HG03135 (cell line): ENCODE data around the gene CDH5.

Experiments
- ATAC-seq: cut with Tn5 transposase; IDR thresholded peaks from one replicate; pipeline ENCODE4 v1.9.1; 2021; ENCODE audit warnings: mild to moderate bottlenecking, moderate library complexity; ENCODE audit not compliant: unreplicated experiment

CDH5 gene

DNA sequence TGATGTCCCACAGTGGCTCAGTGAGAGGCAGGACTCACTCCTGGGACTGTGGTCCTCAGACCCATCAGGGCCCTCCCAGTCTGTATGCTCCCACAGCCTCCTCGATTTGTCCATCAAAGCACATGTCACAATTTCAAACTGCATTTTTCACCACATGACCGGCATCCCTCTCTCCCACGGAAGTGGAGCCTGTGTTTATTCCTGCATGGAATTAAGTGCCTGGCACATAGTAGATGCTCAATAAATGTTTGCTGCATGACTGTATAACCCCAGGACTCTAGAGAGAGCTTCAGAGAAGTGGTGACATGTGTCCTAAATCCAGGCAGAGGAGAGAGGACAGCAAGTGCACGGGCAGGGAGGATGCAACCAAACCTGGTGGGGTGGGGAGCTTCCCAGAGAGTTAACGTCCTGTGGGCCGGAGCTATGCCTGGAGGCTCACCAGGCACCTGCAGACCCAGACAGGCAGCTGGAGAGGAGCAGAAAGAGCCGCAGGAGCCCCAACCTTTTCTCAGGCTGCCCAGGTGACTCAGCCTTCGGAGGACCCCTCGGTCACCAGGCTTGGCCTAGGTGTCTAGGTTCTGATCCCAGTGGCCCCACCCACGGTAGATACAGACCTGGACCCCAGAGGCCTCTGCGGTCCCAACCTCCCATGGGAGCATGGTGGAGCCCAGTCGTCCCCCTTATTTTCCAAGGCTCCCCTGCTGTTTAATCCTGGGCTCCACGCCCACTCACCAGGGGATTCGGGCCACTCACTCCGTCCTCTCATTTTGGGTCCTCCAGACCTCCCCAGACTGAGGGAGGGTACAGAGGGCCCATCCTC lies 5.8 kb downstream of the CDH5 start:
- no peak for ATAC-seq

DNA sequence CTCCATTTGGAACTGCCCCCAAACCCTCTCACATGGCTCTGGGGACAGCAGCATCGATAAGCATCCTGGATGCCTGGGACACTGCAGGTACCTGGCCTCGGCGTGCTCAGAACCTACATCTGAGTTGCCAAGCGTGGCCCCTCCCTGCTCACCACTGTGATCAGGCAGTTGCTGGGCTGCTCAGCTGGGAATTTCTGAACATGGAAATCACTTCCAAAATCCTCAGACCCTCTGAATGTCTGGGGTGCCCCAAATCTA lies 6.3 kb downstream of the CDH5 start:
- ATAC-seq = no peak

DNA sequence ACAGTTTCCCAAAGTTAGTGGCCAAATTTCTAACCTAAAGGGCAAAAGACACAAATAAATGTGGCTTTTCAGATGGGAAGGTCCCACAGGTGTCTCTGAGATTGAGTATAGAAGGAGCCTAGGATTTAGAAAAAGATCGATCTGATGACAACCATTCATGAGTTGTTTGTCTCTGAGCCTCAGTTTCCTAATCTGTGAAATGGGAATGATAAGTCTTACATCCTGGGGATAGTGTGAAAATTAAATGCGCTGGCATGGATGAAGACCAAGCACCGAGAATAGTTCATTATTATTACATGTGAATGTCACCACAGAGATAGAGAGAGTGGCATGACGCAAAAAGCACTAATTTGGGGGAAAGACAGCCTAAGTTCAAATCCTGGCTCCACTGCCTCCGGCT lies 7.2 kb downstream of the CDH5 start:
- no peak for ATAC-seq

DNA sequence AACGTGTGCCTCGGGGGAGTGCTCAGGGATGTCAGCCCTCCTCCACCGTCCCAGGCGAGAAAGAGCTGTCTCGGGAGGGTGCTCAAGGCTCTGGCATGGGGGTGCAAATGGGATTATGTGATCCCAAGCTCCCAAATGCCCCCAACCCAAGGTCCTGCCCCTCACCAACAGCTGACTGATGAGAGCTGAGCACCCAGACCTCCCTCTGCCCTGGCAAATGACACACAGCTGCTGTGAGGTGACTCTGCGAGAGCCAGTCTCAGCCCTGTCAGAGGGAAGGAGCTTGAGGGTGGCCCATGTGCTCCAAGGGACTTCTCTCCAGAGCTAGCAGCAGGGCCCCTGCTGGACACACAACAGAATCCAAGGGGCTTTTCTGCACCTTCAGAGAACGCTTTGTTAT lies 7.7 kb downstream of the CDH5 start:
- no peak for ATAC-seq

DNA sequence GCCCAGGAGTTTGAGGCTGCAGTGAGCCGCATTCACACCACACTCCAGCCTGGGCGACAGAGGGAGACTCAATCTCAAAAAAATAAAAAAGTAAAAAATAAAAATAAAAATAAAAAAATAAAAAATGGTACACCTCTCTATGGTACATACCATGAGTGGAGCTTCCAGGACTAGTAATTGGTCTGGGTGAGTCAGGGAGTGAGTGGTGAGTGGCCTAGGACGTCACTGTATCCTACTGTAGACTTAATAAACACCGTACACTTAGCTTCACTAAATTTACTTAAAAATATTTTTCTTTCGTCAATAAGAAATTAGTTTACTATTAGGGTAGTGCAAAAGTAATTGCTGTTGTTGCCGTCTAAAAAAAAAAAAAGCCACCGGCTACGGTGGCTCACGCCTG lies 9.0 kb downstream of the CDH5 start:
- ATAC-seq = no peak

DNA sequence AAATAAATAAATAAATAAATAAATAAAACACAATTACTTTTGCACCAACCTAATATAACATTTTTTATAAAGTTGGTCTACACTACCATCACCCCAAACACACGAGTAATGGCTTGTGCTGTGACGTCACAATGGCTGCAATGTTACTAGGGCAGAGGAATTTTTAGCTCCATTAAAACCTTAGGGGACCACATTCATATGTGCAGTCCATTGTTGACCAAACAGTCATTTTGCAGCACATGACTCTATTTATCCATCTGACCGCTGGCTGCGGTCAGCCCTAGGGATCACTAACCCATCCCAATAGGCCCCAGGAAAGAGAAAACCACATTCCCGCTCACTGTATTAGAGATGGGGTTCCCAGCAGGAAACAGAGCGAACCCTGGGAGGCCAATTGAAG lies 9.6 kb downstream of the CDH5 start:
- ATAC-seq = no peak

DNA sequence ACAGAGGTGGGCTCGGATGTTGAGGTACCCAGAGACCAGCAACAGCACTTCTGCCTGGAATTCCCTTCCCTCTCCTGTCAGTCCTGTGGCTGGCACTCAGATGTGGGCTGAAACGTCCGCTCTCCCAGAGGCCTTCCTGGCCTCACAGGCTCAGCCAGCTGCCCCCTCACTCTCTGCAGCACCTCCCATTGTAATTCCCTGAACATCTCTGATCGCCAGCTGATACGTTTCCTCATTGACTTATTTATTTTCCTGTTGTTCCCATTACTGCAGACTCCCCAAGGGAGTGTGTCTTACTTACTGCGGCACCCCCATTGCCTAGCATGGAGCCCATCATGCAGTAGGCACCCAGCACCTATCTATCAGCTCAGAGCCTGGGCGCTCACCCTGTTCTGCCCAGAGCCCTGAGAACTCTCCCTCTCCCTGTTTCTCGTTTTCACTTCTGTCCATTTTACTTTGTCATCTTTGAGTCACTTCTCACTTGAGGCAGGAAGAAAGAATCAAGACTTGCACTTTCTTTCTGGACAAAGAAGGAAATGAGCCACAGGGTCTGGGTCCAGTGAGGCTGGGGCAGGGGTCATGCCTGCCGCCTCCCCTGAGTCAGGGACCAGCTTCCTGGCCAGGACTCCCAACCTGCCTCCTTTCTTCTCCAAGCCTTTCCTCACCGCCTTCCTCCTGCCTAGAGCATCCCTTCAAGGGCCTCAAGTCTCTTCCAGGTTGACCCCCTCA lies 10.2 kb downstream of the CDH5 start:
- no peak for ATAC-seq

DNA sequence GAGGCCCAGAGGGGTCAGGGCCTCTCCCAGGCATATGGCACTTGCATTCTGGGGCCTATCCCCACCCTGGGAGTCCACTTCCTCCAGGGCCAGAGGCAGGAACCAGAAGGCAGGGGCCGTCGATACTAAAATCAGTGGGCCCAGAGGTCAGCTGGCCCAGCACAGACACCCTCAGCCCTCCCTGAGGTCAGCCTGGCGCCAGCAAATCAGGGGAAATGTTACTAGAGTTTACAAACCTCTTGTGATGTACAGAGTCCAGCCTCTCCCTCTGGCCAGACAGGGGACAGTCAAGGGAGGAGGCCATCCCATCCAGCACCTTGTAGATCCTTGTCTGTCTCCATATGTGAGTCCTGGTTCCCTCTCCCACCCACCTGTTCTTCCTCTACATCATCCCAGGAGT lies 10.8 kb downstream of the CDH5 start:
- no peak for ATAC-seq

DNA sequence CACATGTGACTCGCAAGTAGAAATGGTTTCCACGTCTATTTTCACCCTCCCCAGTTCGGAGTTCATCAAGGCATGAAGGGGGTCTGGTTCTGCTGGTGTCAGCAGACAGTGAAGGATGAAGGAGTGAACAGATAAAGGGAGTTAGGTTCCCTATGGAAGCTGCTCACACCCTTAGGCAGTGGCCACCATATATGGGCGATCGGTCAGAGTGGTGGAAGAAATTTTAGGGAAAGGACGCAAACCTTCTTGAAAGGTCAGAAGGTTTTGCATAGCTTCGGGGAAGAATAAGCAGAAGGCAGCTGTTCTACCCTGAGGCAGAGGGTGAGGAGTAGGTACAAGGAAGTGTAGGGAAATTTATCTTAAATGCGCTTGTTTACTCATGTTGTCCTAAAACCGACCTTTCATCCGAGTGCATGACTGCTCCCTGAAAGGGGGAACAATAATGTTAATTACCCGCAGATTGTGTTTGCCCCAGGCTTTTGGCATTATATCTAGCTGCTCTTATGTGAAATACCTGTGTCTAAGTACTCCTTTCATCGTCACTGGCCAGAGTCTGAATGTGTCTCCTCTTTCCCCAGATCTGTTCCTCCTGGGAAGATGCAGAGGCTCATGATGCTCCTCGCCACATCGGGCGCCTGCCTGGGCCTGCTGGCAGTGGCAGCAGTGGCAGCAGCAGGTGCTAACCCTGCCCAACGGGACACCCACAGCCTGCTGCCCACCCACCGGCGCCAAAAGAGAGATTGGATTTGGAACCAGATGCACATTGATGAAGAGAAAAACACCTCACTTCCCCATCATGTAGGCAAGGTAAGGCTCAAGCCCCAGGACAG lies 12.5 kb downstream of the CDH5 start:
- no peak for ATAC-seq

DNA sequence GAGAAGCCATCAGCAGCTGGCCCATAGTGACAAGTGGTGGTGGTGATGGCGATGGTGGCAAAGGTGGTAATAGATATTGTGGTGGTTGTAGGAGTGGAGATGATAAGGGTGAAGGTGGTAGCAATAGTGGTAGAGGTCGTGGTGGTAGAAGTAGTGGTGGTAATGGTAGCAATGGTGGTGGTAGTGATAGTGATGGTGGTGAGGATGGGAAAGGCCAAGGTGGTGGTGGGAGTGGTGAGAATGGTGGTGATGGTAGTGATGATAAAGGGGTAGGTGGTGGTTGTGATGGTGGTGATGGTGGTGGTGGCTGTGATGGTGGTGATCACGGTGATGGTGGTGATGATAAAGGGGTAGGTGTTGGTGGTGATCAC lies 13.1 kb downstream of the CDH5 start:
- no peak for ATAC-seq

DNA sequence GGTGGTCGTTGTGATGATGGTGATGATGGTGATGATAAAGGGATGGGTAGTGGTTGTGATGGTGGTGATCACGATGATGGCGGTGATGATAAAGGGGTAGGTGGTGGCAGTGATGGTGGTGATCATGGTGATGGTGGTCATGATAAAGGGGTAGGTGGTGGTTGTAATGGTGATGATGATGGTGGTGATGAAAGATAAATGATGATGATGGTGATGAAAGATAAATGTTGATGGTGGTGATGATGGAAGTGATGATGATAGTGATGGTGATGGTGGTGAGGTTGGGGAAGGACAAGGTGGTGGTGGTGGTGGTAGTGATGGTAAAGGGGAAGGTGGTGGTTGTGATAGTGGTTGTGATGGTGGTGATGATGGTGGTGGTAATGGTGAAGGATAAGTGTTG lies 13.9 kb downstream of the CDH5 start:
- no peak for ATAC-seq

DNA sequence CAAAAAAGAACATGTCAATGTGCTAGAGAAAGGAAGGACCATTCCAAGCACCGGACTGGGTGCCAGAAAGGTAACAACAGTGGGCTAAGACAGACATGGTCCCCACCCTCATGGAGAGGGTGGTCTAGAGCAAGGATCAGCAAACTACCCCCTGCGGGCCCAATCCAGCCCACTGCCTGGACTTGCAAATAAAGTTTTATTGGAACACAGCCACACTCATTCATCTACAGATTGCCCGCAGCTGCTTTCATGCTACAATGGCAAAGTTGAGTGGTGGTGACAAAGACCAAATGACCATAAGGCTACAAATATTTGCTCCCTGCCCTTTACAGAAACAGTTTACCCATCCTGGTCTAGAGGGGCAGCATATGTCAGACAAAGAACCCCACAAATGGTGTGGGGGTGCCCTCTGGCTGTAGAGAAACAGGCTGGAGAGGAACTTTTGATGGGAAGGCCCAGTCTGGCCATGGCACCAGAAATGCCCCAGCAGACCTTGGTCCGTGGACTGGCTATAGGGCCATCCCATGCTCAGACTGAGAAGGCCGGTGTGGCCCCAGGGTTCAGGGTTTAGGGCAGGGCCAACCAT lies 15.2 kb downstream of the CDH5 start:
- no peak for ATAC-seq

DNA sequence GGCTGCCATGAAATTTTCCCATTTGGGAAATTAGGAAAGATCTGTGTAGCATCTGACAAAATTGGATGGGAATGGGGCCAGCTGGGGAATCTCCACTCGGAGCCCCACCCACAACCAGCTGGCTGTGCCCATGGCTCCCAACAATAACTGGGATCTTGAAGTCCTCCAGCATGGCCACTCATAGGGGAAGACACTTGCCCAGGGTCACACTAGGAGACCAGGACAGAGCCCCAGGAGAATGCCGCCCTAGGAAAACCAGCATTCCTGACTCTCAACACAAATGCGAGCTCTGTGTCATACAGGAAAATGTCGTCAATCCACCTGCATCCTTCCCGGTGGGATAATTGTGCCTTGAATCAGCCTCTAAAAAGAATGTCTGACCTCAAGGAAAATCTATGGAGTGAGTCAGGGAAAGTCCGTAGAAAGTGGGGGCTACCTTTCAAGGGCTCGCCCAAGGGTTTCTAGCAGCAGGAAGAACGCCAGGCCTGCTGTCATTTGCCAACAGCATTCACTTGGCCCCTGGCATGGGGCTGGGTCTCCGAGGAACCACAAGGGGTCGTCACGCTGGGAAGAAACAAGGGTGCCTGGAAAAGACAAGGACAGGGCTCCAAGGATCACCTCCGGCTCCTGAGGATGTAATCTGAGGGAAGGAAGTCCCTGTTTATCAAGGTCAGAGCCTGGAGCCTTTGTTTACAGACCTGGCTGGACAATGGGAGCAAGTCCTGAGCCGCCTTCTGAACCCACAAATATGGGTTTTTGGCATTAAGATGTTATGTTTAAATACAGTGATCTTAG lies 15.9 kb downstream of the CDH5 start:
- no peak for ATAC-seq

DNA sequence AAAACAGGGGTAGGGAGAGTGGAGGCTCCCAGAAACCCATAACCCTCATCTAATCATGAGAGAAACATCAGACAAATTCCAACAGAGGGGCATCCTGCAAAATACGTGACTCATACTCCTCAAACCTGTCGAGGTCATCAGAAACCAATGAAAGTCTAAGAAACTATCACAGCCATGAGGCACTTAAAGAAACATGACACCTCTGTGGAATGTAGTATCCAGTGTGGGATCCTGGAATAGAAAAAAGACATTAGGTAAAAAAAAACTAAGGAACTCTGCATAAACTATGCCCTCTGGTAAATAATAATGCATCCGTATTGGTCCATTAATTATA lies 16.4 kb downstream of the CDH5 start:
- ATAC-seq = no peak

DNA sequence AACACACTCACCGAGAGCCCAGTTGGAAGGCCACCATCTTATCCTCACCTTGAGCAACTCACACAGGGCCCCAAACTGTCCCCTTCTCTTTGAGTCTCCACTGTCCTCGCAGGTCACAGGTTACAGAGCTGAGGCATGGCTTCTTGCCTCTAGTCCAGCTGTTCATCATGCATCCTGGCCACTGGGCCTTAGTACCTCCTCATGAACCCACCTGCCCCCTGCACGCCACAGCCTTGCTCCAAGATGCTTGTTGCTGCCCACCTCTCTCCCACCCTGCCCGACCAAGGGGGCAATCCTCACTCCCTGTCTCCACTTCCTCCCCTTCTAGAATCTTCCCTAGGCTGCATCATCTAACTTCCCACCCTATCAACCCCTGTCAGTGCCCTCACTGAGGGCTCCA lies 17.1 kb downstream of the CDH5 start:
- no peak for ATAC-seq

DNA sequence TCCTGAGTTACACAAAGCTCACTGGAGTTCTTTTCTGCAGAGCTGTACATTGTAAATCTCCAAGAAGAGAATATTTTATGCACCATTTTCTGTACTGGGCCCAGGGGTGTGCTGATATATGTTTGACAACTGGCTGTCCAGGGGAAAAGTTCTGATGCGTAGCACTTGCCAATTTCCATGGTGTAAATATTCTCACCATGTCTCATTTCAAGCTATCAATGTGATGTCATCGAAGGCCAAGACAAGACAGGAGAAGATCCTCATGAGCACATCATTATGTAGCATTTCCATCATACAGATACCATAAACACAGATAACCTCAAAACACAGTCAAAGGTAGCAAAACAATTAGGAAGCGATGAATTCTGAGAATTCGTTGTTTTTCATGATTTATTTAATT lies 18.9 kb downstream of the CDH5 start:
- no peak for ATAC-seq

DNA sequence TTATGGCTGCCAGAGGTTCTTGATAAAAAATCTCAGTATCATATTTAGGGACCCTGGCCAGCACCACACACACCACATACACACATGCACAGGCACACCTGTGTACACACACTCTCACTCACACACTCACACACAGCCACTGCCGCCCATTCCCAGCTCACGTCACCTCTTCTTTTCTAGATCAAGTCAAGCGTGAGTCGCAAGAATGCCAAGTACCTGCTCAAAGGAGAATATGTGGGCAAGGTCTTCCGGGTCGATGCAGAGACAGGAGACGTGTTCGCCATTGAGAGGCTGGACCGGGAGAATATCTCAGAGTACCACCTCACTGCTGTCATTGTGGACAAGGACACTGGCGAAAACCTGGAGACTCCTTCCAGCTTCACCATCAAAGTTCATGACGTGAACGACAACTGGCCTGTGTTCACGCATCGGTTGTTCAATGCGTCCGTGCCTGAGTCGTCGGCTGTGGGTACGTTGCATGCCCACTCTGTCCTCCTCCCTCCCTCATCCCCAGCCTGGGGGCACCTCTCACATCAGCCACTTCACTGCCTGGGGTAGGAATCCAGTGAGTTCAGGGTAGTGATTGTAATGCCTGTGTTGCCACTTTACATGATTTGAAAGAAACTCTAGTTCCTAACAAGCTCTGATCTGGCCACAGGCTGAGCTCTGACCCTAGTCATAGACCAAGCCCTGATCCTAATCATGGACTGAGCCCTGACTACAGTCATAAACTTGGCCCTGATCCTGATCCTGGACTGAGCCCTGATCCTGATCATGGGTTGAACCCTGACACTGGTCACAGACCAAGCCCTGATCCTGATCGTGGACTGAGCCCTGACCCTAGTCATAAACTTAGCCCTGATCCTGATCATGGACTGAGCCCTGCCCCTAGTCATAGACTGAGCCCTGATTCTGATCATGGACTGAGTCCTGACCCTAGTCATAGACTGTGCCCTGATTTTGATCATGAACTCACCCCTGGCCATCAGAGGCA lies 20.4 kb downstream of the CDH5 start:
- no peak for ATAC-seq

DNA sequence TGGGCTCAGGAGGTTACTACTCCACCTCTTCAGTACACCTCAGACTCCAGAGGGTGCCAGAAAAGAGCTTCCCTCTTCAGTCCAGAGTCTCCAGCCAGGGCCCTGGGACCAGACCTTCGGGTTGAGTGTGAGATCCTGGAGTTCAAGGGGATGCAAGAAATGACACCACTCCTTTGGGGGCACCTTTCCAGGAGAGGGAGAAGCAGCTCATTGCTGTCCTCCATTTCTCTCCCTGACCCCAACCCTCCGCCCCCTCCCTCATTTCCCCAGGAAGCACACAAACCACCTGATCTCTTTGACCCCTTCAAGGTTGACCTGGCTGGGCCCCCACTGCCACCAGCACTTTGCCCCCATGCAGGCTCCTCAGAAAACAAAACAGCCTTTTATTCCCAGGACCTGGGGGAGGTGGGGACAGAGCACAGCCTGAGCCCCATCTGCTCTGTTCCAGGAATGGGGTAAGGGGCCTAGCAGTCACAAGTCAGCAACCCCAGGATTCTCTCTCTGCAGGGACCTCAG lies 21.4 kb downstream of the CDH5 start:
- ATAC-seq = no peak

DNA sequence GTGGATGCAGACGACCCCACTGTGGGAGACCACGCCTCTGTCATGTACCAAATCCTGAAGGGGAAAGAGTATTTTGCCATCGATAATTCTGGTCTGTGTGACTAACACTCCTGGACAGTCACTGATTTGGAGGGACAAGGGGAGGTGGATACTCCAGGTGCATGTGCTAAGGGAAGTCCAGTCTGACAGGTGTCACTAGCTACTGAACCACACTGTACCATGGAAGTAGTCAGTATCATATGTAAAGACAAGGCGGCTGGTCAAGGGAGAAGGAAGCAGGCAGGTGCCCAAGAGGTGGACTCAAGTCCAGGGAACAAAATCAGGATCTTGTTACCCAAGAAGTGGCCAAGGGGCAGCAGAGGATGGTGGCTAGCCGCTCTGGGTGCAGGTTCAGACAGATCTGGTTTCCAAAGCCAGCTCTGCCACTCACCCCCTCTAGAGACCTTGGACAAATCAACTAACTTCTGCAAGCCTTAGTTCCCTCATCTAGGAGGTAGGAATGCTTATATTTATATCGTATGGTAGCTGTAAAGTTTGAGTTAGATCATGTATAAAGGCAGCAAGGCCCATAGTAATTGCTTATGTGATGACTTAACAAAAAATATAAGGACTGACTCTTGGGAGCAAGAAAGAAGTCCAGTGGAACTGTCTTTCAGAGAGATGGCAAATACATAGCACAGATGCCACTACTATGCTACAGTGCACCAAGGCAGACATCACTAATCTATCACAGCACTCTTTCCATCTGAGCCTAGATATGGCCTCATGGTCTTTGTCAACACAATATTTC lies 22.1 kb downstream of the CDH5 start:
- no peak for ATAC-seq
